ENCODE measurements around the gene TMEM131. TPM values are rescaled to one million over a fixed set of nuclear protein-coding genes. Genes with fewer than 3 reads are reported as not detected.
A peak's percentile ranks its signal among the peaks of the same experiment; 100 is the strongest.

Gene TMEM131
- total RNA-seq, 1 donor from 2014 or later: 35.3 TPM

- Histone ChIP-seq H3K4me3 (ENCODE audit: insufficient read depth, low read depth, low read length) (no peak overlapping the region), H3K79me2 (ENCODE audit: insufficient read depth, low read length) (peaks cover 98% of the 10 kb centered on the region), H4K20me1 (ENCODE audit: insufficient read depth, low read length) (peaks cover 78% of the 10 kb centered on the region), H3K4me2 (ENCODE audit: low read length) (no peak overlapping the region), H3K4me1 (ENCODE audit: insufficient read depth, low read length) (peaks cover 6% of the 10 kb centered on the region), H2AFZ (ENCODE audit: low read depth, low read length) (no peak overlapping the region), H3K27me3 (ENCODE audit: insufficient read depth, low read length) (no peaks in the 10 kb centered on the region), H3K27ac (ENCODE audit: low read depth, low read length) (no peak overlapping the region), H3K36me3 (ENCODE audit: insufficient read depth, low read length) (no peaks in the 10 kb centered on the region), H3K9ac (ENCODE audit: low read length) (no peak overlapping the region), H3K9me3 (ENCODE audit: insufficient read depth, low read depth, low read length) (no peaks in the 10 kb centered on the region)
- no peak overlapping the region for H3K4me3 Mint-ChIP-seq (ENCODE audit: unreplicated experiment)
- H3K36me3 Mint-ChIP-seq (ENCODE audit: low read depth, unreplicated experiment): peaks cover 8% of the 10 kb centered on the region
- no peak overlapping the region for H3K27ac Mint-ChIP-seq (ENCODE audit: unreplicated experiment)
- H3K9me3 Mint-ChIP-seq (ENCODE audit: unreplicated experiment): no peaks in the 10 kb centered on the region
- TF ChIP-seq CTCF (IDR thresholded peaks at IDR 0.05; ENCODE audit: insufficient read depth, low read depth, low read length): no peak
- no peak for TF ChIP-seq EZH2 (IDR thresholded peaks at IDR 0.05; ENCODE audit: insufficient read depth, low read length)
- H3K4me1 Mint-ChIP-seq (ENCODE audit: low read depth, unreplicated experiment): peaks cover 11% of the 10 kb centered on the region
- no peaks in the 10 kb centered on the region for H3K27me3 Mint-ChIP-seq (ENCODE audit: low read depth, unreplicated experiment)
- DNase-seq (ENCODE audit: low read depth) (no peak), FAIRE-seq (no peak)
Observed at GRCh38 chr2:97970293-97971060, 25.3 kb downstream of the TMEM131 start.

GRCh38 chr2:97969081-97970067 is 26.4 kb downstream of the TMEM131 start:
- Mint-ChIP-seq H3K4me3 (ENCODE audit: unreplicated experiment) (no peak overlapping the region), H3K9me3 (ENCODE audit: unreplicated experiment) (no peaks in the 10 kb centered on the region), H3K36me3 (ENCODE audit: low read depth, unreplicated experiment) (peaks cover 8% of the 10 kb centered on the region), H3K27ac (ENCODE audit: unreplicated experiment) (no peak overlapping the region), H3K27me3 (ENCODE audit: low read depth, unreplicated experiment) (no peaks in the 10 kb centered on the region), H3K4me1 (ENCODE audit: low read depth, unreplicated experiment) (peaks cover 14% of the 10 kb centered on the region)
- Histone ChIP-seq H3K4me1 (ENCODE audit: insufficient read depth, low read length) (peaks cover 6% of the 10 kb centered on the region), H3K79me2 (ENCODE audit: insufficient read depth, low read length) (peaks cover 98% of the 10 kb centered on the region), H3K36me3 (ENCODE audit: insufficient read depth, low read length) (no peaks in the 10 kb centered on the region), H3K27me3 (ENCODE audit: insufficient read depth, low read length) (no peaks in the 10 kb centered on the region), H3K9me3 (ENCODE audit: insufficient read depth, low read depth, low read length) (no peaks in the 10 kb centered on the region), H3K9ac (ENCODE audit: low read length) (no peak overlapping the region), H2AFZ (ENCODE audit: low read depth, low read length) (no peak overlapping the region), H3K4me3 (ENCODE audit: insufficient read depth, low read depth, low read length) (no peak overlapping the region), H3K4me2 (ENCODE audit: low read length) (no peak overlapping the region), H4K20me1 (ENCODE audit: insufficient read depth, low read length) (peaks cover 80% of the 10 kb centered on the region), H3K27ac (ENCODE audit: low read depth, low read length) (no peak overlapping the region)
- FAIRE-seq (no peak), DNase-seq (ENCODE audit: low read depth) (peak; percentile 76)
- TF ChIP-seq EZH2 (IDR thresholded peaks at IDR 0.05; ENCODE audit: insufficient read depth, low read length): no peak

- no peak overlapping the region for H3K27ac ChIP-seq (ENCODE audit: low read depth, low read length)
- no peaks in the 10 kb centered on the region for H3K9me3 Mint-ChIP-seq (ENCODE audit: unreplicated experiment)
- no peak for DNase-seq (ENCODE audit: low read depth)
- H3K27me3 ChIP-seq (ENCODE audit: insufficient read depth, low read length): no peaks in the 10 kb centered on the region
- H3K4me1 ChIP-seq (ENCODE audit: insufficient read depth, low read length): peaks cover 6% of the 10 kb centered on the region
- peaks cover 21% of the 10 kb centered on the region for H3K4me1 Mint-ChIP-seq (ENCODE audit: low read depth, unreplicated experiment)
- peaks cover 79% of the 10 kb centered on the region for H4K20me1 ChIP-seq (ENCODE audit: insufficient read depth, low read length)
- H3K4me3 Mint-ChIP-seq (ENCODE audit: unreplicated experiment): no peak overlapping the region
- TF ChIP-seq EZH2 (IDR thresholded peaks at IDR 0.05; ENCODE audit: insufficient read depth, low read length) (no peak), CTCF (IDR thresholded peaks at IDR 0.05; ENCODE audit: insufficient read depth, low read depth, low read length) (no peak)
- FAIRE-seq: no peak
- H3K27me3 Mint-ChIP-seq (ENCODE audit: low read depth, unreplicated experiment): no peaks in the 10 kb centered on the region
- H3K4me2 ChIP-seq (ENCODE audit: low read length): no peak overlapping the region
- peaks cover 5% of the 10 kb centered on the region for H3K36me3 Mint-ChIP-seq (ENCODE audit: low read depth, unreplicated experiment)
- H3K4me3 ChIP-seq (ENCODE audit: insufficient read depth, low read depth, low read length): no peak overlapping the region
- H3K79me2 ChIP-seq (ENCODE audit: insufficient read depth, low read length): peaks cover 97% of the 10 kb centered on the region
- H3K9ac ChIP-seq (ENCODE audit: low read length): no peak overlapping the region
- H3K27ac Mint-ChIP-seq (ENCODE audit: unreplicated experiment): no peak overlapping the region
- no peak overlapping the region for H2AFZ ChIP-seq (ENCODE audit: low read depth, low read length)
- no peaks in the 10 kb centered on the region for H3K36me3 ChIP-seq (ENCODE audit: insufficient read depth, low read length)
- no peaks in the 10 kb centered on the region for H3K9me3 ChIP-seq (ENCODE audit: insufficient read depth, low read depth, low read length)
Observed at GRCh38 chr2:97967931-97968627, 27.7 kb downstream of the TMEM131 start.

All from astrocyte (in vitro differentiated cells and primary cell).